WERI-Rb-1 (cell line): ENCODE data around the gene IRF2BP1.

Source experiments
- DNase-seq: peaks from one replicate; pipeline ENCODE4 v3.0.0-alpha.2; 2020
- H3K27ac ChIP-seq: fragments of 250-450 bp; sonication (Bioruptor Pico); 2 replicates; pipeline ENCODE4 v1.5.1; 2020; ENCODE audit warnings: mild to moderate bottlenecking, moderate library complexity
- H3K27me3 ChIP-seq: fragments of 250-450 bp; sonication (Bioruptor Pico); 2 replicates; pipeline ENCODE4 v1.5.1; 2021; ENCODE audit warnings: mild to moderate bottlenecking, low read depth, moderate library complexity; ENCODE audit not compliant: insufficient read depth, severe bottlenecking
- H3K36me3 ChIP-seq: fragments of 250-450 bp; sonication (Bioruptor Pico); 2 replicates; pipeline ENCODE4 v1.5.1; 2020; ENCODE audit warnings: mild to moderate bottlenecking, moderate library complexity
- H3K4me3 ChIP-seq: 2 replicates; pipeline ENCODE4 v1.5.1; 2011; ENCODE audit warnings: low read depth, mild to moderate bottlenecking, control low read depth, low read length
- H3K9me3 ChIP-seq: fragments of 250-450 bp; sonication (Bioruptor Pico); 2 replicates; pipeline ENCODE4 v1.5.1; 2021; ENCODE audit warnings: mild to moderate bottlenecking, moderate library complexity; ENCODE audit not compliant: severe bottlenecking
- CTCF ChIP-seq: IDR thresholded peaks from 2 replicates; pipeline ENCODE4 v1.5.1; 2011; ENCODE audit warnings: low read depth, mild to moderate bottlenecking, control low read depth, inconsistent platforms, low read length

Gene IRF2BP1

GRCh38 chr19:45881082-45881908 lies 4.6 kb downstream of the IRF2BP1 start:
- H3K36me3 ChIP-seq, result peaks cover 17% of the 10 kb centered on the region
- no peak overlapping the region for H3K27ac ChIP-seq
- no peaks in the 10 kb centered on the region for H3K9me3 ChIP-seq
- no peak for TF ChIP-seq CTCF
- H3K27me3 ChIP-seq, result no peaks in the 10 kb centered on the region
- H3K4me3 ChIP-seq, result no peak overlapping the region
- DNase-seq, result no peak

- Histone ChIP-seq H3K36me3 (peaks cover 17% of the 10 kb centered on the region), H3K9me3 (no peaks in the 10 kb centered on the region), H3K27ac (no peak overlapping the region), H3K4me3 (no peak overlapping the region), H3K27me3 (no peaks in the 10 kb centered on the region)
- no peak for DNase-seq
- TF ChIP-seq CTCF, result no peak
Measured at GRCh38 chr19:45879971-45880370, 6.0 kb downstream of the IRF2BP1 start.

- no peak for TF ChIP-seq CTCF
- Histone ChIP-seq H3K27ac (no peak overlapping the region), H3K4me3 (no peak overlapping the region), H3K27me3 (no peaks in the 10 kb centered on the region), H3K9me3 (no peaks in the 10 kb centered on the region), H3K36me3 (peaks cover 8% of the 10 kb centered on the region)
- no peak for DNase-seq
Measured at GRCh38 chr19:45879055-45879454, 6.9 kb downstream of the IRF2BP1 start.

- no peak for TF ChIP-seq CTCF
- Histone ChIP-seq H3K27ac (no peak overlapping the region), H3K27me3 (no peaks in the 10 kb centered on the region), H3K9me3 (no peaks in the 10 kb centered on the region), H3K4me3 (no peak overlapping the region), H3K36me3 (peaks cover 3% of the 10 kb centered on the region)
- DNase-seq, result no peak
Measured at GRCh38 chr19:45878043-45878794, 7.7 kb downstream of the IRF2BP1 start.

GRCh38 chr19:45876411-45877197 lies 9.3 kb downstream of the IRF2BP1 start:
- no peaks in the 10 kb centered on the region; the same call in 1 of the 2 replicates for H3K36me3 ChIP-seq
- no peaks in the 10 kb centered on the region for H3K9me3 ChIP-seq
- DNase-seq, result no peak
- no peak for TF ChIP-seq CTCF
- H3K27ac ChIP-seq, result no peak overlapping the region
- H3K4me3 ChIP-seq, result no peak overlapping the region
- H3K27me3 ChIP-seq, result no peaks in the 10 kb centered on the region
